HG02642 (cell line): Measurements from ENCODE around the gene TOMM70.
"Not testable (repeated sequence)": the region's sequence is repeated elsewhere in the genome, so short reads cannot be mapped to it uniquely, and the experiment has no call there.

Experiments
- ATAC-seq: cut with Tn5 transposase; IDR thresholded peaks from one replicate; pipeline ENCODE4 v1.9.1; 2021; ENCODE audit warnings: mild to moderate bottlenecking; ENCODE audit not compliant: unreplicated experiment, poor library complexity

TOMM70 gene

DNA sequence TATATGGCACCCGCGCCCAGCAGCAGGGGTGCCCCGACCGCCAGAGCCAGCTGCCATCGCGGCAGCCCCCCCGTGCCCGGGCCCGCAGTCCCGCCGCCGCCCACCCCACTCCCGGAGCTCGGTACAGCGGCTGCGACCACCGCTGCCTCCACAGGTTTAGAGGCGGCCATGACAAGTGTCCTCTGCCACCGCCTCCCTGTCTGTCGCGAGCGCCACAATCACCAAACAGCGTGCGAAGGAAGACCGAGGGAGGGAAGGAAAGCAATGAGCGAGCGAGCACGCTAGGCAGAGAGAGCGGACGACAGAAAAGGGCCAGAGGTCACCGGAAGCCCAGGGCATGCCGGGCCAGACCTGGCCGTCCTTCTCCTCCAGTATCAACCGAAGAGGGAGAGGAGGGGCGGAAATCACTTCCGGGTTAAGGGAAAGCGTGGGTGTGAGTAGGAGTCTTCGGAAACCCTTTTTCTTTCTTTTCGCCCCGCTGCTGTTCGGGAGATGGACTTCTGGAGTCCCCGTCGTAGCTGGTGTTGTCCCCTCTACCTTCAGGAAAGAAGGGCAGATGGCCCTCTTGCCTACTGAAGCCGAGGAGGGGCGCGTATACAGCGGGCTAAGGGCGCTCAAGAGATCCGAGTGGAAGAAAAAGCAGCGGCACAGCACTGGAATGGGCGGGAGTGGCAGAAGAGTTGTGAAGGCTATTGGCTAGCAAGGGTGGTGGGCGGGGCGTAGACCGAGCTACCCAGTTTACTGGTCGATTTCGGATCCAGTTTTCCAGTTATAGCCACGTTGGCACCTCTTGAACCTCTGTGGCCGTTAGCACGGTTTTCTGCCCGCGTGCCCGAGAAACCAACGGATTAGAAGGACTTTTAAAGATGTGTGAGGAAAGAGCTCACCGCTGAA, at the start of gene TOMM70, which contains the start of gene LNP1:
Gene TOMM70 (minus strand): TSS at position 310 of the 894 bp plus-strand sequence. CDS start 140 bp downstream, at position 170.
Gene LNP1 (plus strand): TSS at position 760 of the 894 bp plus-strand sequence. CDS start 28,191 bp downstream, outside the sequence.
- ATAC-seq = peak; percentile 92

DNA sequence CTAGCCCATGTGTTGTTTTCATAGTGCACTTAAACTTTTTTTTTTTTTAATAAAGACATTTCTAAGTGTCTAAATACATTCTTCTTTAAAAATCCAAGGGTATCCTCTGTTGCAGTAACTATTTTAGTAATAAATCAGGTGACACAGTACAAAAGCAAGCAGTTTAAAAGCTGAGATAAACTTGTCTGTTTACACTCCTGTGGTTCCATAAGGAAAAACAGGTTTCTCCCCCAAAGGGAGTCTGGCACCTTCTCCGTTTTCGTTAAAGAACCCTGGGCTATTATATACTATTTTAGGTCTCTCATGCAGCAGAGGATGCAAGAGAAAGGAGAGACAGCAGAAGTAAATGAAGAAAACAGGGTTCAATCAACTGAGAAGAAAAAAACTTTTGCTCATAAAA, 48.3 kb upstream of the TOMM70 start:
- no peak for ATAC-seq

DNA sequence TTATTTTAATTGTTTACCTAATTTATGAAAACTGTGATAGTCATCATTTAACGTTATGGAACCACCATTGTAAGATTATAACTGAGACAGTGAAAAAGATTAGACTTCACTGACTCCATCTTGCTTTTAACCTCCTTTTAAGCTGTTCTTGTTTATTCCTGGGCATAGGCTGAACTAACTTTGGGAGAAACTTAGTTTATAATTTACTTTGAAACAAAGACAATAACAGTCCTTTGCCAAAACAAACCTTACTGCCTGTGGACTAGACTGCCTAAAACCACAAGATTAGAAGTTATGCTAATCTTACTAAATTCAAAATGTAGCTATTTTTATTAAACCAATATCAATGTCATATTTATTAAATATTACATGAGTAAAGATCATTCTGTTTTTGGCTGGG, 47.2 kb upstream of the TOMM70 start:
- no peak for ATAC-seq

DNA sequence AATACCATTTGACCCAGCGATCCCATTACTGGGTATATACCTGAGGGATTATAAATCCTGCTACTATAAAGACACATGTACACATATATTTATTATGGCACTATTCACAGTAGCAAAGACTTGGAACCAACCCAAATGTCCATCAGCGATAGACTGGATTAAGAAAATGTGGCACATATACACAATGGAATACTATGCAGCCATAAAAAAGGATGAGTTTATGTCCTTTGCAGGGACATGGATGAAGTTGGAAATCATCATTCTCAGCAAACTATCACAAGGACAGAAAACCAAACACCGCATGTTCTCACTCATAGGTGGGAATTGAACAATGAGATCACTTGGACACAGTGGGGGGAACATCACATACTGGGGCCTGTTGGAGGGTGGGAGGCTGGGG, 46.2 kb upstream of the TOMM70 start:
- ATAC-seq = not testable (repeated sequence)

DNA sequence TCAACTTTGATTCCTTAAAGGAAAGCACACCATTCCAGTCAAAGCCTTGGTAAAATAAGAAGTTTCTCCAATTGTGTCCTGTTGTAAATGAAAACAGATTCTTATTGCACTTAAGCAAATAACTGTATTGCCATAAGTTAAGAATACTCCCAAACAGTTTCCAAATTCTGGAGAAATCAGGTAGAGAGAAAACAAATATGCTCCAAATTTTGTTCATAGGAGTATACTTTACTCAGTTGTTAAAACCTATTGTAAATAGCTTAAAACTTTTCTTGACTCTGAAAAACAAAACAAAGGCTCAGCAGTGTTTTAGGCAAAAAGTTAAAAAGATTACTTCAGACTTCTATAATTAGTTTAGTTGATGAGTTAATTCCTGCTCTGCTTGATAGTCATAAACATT, 42.8 kb upstream of the TOMM70 start:
- ATAC-seq = no peak

DNA sequence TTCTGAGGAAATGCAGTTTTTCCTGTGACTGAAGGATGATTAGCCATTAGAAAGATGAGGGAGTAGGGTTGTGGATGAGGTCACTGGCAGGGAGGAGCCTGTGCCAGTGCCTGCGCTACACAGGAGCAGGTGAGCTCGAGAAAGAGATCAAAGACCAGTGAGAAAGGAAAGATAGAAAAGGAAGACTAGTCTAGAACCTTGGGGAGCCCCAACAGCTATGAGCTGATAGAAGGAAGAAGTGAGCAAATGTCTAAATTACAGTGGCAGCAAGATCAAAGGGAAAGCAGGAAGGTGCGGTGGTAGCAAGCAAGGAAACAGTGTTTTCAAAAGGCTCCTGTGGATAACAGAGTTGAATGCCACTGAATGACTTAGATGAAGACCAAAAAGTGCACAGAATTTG, 40.0 kb upstream of the TOMM70 start:
- no peak for ATAC-seq

DNA sequence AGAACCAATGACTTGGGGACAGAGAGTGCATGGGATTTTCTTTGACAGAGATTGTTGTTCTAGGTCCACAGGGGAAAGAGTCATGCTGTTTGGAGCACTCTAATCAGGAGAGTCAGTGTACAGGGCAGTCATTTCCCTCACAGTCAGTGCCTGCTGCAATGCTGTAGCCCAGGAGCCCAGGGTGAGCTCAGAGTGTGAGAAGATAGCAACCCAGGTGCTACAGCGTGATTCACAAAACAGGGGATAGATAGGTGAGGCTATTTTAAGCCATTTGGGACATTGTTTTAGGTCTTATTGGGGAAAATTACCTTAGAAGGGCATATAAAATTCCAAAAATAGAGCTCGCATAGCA, 37.7 kb upstream of the TOMM70 start:
- ATAC-seq = no peak

DNA sequence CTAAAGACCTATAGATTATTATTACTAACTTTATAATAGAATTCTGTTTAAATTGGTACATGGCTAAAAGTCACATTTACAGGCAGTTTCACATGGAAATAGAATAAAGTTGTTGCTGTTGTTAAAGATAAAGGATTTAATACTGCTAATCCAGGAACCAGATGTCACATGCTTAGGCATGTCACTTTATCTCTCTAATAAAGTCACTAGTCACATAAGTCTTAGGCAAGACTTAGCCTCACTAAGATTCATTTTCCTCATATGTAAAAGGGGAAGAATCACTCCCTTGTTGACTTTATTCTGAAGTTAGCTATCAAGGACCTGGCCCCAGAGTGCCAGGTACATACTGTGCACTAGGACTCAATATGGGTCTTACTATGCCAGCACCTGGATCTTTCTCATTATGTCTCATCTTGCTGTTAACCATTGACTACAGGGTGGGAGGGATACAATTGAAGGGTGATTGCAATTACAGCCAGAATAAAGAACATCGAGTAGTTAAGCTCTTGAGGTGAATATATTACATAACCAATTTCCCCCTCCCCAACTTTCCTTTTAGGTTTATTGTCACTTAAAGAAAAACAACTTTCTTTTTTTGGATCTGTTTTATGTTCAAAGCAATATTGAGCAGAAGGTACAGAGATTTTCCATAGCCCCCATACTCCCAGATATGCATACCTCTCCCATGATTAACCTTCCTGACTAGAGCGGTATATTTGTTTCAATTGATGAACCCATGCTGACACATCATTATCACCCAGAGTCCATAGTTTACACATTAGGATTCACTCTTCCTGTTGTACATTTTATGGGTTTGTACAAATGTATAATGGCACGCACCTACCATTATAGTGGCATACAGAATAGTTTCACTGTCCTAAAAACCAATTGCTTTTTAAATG, 37.1 kb upstream of the TOMM70 start:
- ATAC-seq = no peak

DNA sequence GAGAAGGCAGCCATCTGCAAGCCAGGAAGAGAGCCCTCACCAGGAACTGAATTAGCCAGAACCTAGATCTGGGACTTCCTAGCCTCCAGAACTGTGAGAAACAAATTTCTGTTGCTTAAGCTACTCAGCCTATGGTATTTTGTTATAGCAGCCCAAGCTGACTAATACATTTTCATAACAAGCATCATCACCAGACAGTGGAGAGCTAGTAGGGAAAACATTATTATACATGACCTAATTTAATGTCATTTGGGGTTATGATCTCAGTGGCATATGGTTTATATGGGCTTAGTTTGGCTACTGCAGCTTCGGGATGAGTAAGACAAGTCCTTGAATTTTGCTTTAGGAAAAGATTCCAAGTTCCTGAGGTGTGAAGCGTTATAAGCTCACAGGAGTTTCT, 36.1 kb upstream of the TOMM70 start:
- ATAC-seq = no peak

DNA sequence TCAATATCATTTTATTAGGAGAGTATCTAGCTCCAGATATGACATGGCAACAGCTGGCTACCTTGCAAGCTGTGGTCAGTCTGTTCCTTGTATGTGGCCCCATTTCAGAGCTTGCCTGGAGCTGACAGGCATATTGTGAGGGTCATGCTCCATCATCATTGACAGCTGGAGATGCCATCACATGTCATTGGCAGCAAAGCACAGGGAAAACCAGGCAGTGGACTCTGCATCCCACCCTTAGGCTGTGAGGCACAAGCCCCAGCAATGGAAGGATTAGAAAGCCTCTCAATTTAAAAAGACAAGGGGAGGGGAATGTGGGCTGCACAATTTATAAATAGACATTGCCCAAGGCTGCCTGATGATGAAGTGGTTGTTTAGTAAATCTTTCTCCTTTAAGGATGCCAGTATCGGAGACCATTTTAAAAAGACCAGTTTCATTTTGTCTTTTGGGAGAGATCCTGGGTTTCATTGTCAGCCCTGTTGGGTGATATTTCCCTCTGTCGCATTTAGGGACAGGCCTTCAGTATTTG, 28.4 kb upstream of the TOMM70 start:
- no peak for ATAC-seq

DNA sequence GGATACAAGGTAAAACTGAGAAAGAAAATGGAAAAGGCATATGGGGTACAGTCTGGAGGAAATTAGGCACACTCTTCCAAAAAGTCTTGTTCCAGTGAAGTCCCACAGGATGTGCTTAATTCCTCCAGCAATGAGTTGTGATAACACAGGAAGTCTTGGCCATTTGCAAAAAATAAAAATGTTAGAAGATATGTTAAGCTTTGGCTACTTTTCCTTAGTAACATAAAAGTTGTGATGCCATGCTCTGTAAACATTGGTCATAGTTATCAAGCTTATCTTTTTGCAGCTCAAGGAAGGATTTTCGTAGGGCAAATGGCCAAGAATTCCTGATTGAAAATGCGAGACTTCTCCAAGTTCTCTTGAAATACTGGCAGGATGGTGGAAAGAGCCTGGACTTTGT, 26.8 kb upstream of the TOMM70 start:
- ATAC-seq = no peak

DNA sequence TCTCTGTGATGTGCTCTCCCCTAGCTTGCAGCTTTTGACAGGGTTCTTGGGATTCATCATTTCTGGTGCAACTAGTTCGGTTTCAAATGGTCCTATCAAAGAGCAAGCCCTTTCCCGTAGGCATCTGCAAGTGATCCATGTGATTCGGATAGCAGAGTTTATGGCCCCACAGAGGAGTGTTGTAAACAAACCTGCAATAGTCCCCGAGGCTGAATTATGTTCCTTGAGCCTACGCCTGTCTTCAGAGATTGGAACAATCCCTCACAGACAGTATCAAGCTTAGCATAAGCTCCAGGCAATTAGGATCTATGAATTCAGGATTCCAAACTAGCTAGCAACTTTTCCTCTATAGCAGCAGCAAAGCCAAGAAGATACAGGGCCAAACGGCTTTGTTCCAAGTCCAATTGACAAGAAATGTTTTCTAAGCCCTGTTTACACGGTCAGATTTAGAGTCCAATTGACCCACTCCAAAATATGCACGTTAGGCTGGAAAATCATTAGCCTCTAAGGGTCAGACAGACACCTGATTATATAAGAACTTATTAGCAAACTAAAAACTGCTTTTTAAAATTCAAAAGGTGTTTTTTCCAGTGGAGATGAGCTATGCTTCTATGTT, 25.3 kb upstream of the TOMM70 start:
- ATAC-seq = no peak

DNA sequence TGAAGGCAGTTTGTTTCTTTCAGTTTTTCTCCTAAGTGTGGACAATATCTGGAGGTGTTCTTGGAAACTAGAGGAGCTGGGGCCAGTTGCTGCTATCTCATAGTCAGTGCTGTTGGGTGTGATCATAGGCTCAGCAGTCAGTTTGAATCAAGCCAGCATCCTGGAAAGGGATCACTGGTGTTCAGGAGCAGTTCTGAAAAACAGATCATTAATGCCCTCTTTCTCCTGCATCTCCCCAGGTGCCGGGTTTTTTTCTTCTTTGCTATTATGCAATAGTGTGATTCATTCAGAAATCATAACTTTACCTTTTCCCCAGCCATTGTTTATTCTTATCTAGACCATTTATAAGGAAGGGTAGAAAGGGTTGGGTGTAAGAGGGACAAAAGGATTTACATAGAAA, 24.4 kb upstream of the TOMM70 start:
- no peak for ATAC-seq

DNA sequence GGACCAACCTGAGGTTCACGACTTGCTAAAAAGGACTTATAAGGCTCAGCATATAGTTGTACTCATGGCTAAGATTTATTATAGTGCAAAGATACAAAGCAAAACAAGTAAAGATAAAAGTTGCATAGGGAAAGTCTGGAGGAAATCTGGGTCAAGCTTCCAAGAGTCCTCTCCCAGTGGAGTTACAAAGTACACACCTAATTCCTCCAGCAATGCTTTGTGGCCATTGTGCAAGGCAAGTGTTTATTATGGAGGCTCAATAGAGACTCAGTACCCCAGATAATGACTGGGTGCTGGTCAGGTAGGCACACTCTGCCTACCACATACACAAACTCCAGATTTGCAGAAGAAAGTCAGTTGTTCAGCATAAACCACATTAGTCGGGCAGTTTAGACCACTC, 23.4 kb upstream of the TOMM70 start:
- ATAC-seq = no peak

DNA sequence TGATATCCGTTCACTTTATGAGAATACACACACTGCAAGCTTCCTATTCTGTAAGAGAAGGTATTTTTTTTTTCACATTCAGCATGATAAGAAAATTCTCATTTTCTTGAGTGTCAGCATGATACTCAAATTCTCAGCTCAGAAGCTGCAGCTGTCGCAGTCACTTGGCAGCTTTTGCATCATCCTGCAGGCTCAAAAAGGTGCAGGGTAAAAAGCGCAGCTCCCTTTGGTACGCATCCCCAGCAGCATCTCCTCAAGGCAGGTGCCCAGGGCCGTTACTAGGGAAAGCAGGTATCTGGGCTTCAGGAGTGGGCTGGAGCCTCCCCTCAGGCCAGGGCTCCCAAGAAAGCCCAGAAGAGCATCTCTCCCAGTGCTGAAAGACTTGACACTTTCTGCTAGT, 22.7 kb upstream of the TOMM70 start:
- no peak for ATAC-seq

DNA sequence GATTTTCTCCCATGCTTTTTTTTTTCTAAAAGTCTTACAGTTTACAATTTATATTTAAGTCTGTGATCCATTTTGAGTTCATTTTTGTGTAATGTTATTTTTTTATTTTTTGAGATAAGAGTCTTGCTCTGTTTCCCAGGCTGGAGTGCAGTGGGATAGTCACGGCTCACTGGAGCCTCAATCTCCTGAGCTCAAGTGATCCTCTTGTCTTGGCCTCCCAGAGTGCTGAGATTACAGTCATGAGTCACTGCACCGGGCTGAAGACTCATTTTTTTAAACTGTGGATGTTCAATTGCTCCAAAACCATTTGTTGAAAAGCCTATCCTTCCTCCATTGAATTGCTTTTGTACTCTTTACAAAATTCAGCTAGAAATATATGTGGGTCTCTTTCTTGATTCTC, 20.0 kb upstream of the TOMM70 start:
- ATAC-seq = no peak

DNA sequence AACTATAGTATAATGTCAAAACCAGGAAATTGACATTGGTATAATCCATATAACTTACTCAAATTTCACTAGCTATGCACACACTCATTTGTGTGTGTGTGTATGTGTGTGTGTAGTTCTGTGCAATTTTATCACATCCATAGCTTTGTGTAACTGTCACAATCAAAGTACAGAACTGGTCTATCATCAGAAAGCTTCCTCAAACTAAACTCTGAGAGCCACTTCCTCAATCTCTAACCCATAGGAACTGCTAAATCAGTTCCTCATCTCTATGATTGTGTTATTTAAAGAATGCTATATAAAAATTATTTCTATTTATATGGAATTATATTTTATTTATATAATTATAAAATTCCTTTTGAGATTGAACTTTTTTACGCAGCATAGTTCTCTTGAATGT, 18.5 kb upstream of the TOMM70 start:
- ATAC-seq = no peak

DNA sequence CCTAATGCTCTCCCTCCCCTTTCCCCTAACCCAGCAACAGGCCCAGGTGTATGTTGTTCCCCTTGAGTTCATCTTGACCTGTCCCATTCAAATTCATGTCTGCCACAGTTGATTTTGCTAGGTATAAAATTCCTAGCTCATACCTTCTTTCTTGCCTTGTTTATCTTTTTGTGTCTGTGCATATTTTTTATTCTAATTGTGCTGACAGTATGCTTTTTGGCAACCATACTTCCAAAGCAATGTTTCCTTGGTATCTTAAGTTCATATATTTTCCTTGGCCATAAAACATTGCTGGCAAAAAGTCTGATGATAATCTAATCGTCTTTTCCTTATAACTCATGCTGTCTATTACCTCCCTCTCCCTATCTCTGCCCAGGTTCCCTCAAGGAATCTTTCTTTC, 16.0 kb upstream of the TOMM70 start:
- ATAC-seq = no peak

DNA sequence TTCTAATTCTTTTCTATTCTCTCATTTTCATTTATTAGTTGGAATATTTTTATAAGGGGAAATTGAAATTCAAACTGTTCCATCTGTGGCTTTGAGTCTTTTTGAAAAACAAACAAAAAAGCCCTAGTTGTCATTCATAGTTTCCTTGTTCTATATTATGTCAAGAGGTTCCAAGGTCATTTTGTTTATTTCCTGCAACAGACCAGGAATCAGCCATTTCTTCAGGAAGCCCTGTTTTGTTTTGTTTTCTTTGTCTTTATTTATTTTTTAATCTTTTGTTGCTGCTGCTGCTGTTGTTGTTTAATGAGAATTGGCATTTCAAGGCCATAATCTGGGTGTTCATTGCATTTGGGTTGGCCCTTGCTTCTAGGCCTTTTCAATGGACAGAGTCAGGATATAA, 15.3 kb upstream of the TOMM70 start:
- no peak for ATAC-seq

DNA sequence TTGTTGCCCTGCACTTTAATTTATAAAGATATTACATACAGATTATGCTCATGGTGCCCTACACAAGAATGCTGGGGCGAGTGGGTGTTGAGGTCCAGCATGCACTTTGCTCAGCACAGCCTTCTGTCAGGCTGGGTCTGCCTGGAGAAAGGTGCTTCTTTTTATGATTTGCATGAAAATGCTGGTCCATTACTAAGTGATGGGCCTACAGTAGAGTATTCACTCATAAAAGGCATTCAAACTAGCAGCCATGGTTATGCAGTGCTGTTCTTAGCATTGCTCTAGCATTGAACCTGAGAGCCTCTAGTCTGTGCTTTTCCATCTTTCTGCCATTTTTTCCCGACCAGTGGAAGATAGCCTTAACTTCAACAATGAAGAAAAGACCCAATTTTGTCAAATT, 12.7 kb upstream of the TOMM70 start:
- no peak for ATAC-seq
